ENCODE data around the gene TMEM107.

The TMEM107 gene

GRCh38 chr17:8188263-8188839, 12.2 kb upstream of the TMEM107 start:
- no peak for DNase-seq (ENCODE audit: low read depth)
- no peak for TF ChIP-seq CTCF (IDR thresholded peaks at IDR 0.05; ENCODE audit: control insufficient read depth, extremely low read depth, insufficient read depth)
- H3K4me3 ChIP-seq (ENCODE audit: low read depth, low read length) = peak overlapping the region; percentile 81

- DNase-seq (ENCODE audit: low read depth) = peak; percentile 99
- TF ChIP-seq CTCF (IDR thresholded peaks at IDR 0.05; ENCODE audit: control insufficient read depth, extremely low read depth, insufficient read depth) = peak; percentile 25; the same call in 1 of the 2 replicates
- peak overlapping the region; percentile 92 for H3K4me3 ChIP-seq (ENCODE audit: low read depth, low read length)
Observed at GRCh38 chr17:8187517-8188262, 11.5 kb upstream of the TMEM107 start.

GRCh38 chr17:8186787-8187516, 10.8 kb upstream of the TMEM107 start:
- peak; percentile 91 for DNase-seq (ENCODE audit: low read depth)
- TF ChIP-seq CTCF (IDR thresholded peaks at IDR 0.05; ENCODE audit: control insufficient read depth, extremely low read depth, insufficient read depth) = peak; percentile 35
- peak overlapping the region; percentile 92 for H3K4me3 ChIP-seq (ENCODE audit: low read depth, low read length)

- no peak for TF ChIP-seq CTCF (IDR thresholded peaks at IDR 0.05; ENCODE audit: control insufficient read depth, extremely low read depth, insufficient read depth)
- no peak for DNase-seq (ENCODE audit: low read depth)
- H3K4me3 ChIP-seq (ENCODE audit: low read depth, low read length) = peak overlapping the region; percentile 92
Observed at GRCh38 chr17:8186446-8186786, 10.2 kb upstream of the TMEM107 start.

GRCh38 chr17:8185582-8186445, 9.6 kb upstream of the TMEM107 start:
- no peak for TF ChIP-seq CTCF (IDR thresholded peaks at IDR 0.05; ENCODE audit: control insufficient read depth, extremely low read depth, insufficient read depth)
- no peak for DNase-seq (ENCODE audit: low read depth)
- H3K4me3 ChIP-seq (ENCODE audit: low read depth, low read length) = peak overlapping the region; percentile 92

- DNase-seq (ENCODE audit: low read depth) = no peak
- H3K4me3 ChIP-seq (ENCODE audit: low read depth, low read length) = peak overlapping the region; percentile 73
- TF ChIP-seq CTCF (IDR thresholded peaks at IDR 0.05; ENCODE audit: control insufficient read depth, extremely low read depth, insufficient read depth) = no peak
Observed at GRCh38 chr17:8176998-8177731, 985 bp upstream of the TMEM107 start.
